Parathyroid adenoma (tissue), 2 donors: ENCODE data around the gene ABCC1.
"Not testable (repeated sequence)": the region's sequence is repeated elsewhere in the genome, so short reads cannot be mapped to it uniquely, and the experiment has no call there.

Experiments
- H2AFZ ChIP-seq: fragments of 300-600 bp; sonication (generic); one replicate; pipeline ENCODE4 v1.7.0; 2017; ENCODE audit warnings: antibody characterized with exemption, mild to moderate bottlenecking
- H3K27ac ChIP-seq: fragments of 300-600 bp; sonication (generic); one replicate; pipeline ENCODE4 v1.7.0; 2017
- H3K27me3 ChIP-seq: fragments of 300-600 bp; sonication (generic); one replicate; pipeline ENCODE4 v1.7.0; 2017; ENCODE audit warnings: low read length; ENCODE audit not compliant: control insufficient read depth, insufficient read depth
- H3K36me3 ChIP-seq: fragments of 300-600 bp; sonication (generic); one replicate; pipeline ENCODE4 v1.7.0; 2017; ENCODE audit warnings: low read length; ENCODE audit not compliant: control insufficient read depth, insufficient read depth
- H3K4me1 ChIP-seq: fragments of 300-600 bp; sonication (generic); one replicate; pipeline ENCODE4 v1.7.0; 2017; ENCODE audit warnings: control low read depth
- H3K4me2 ChIP-seq: fragments of 300-600 bp; sonication (generic); one replicate; pipeline ENCODE4 v1.7.0; 2017; ENCODE audit warnings: low read length
- H3K4me3 ChIP-seq: fragments of 300-600 bp; sonication (generic); one replicate; pipeline ENCODE4 v1.7.0; 2017; ENCODE audit warnings: low read depth, low read length
- H3K79me2 ChIP-seq: fragments of 300-600 bp; sonication (generic); one replicate; pipeline ENCODE4 v1.7.0; 2017; ENCODE audit warnings: control low read depth
- H3K9ac ChIP-seq: fragments of 300-600 bp; sonication (generic); one replicate; pipeline ENCODE4 v1.7.0; 2017; ENCODE audit warnings: mild to moderate bottlenecking
- H3K9me3 ChIP-seq: fragments of 300-600 bp; sonication (generic); one replicate; pipeline ENCODE4 v1.7.0; 2017; ENCODE audit warnings: low read length; ENCODE audit not compliant: control insufficient read depth
- CTCF ChIP-seq: fragments of 300-600 bp; sonication (generic); IDR thresholded peaks from one replicate; pipeline ENCODE4 v1.7.0; 2017; ENCODE audit warnings: antibody characterized with exemption, mild to moderate bottlenecking
- donor health status: primary hyperparathyroidism.

ABCC1 gene

GRCh38 chr16:15915555-15916081 is 33.8 kb upstream of the ABCC1 start:
- Histone ChIP-seq H2AFZ (no peak overlapping the region), H3K27me3 (no peaks in the 10 kb centered on the region), H3K79me2 (no peaks in the 10 kb centered on the region), H3K4me2 (no peak overlapping the region), H3K27ac (no peak overlapping the region), H3K9ac (no peak overlapping the region), H3K36me3 (no peaks in the 10 kb centered on the region), H3K4me3 (no peak overlapping the region), H3K9me3 (no peaks in the 10 kb centered on the region), H3K4me1 (no peaks in the 10 kb centered on the region)
- no peak for TF ChIP-seq CTCF

- no peaks in the 10 kb centered on the region for H3K36me3 ChIP-seq
- H2AFZ ChIP-seq, result no peak overlapping the region
- H3K4me2 ChIP-seq, result no peak overlapping the region
- no peaks in the 10 kb centered on the region for H3K9me3 ChIP-seq
- H3K27ac ChIP-seq, result no peak overlapping the region
- H3K4me1 ChIP-seq, result no peaks in the 10 kb centered on the region
- H3K9ac ChIP-seq, result no peak overlapping the region
- TF ChIP-seq CTCF, result no peak
- H3K79me2 ChIP-seq, result no peaks in the 10 kb centered on the region
- H3K27me3 ChIP-seq, result no peaks in the 10 kb centered on the region
- H3K4me3 ChIP-seq, result no peak overlapping the region
Observed at GRCh38 chr16:15916323-15916722, 33.1 kb upstream of the ABCC1 start.

- not testable (repeated sequence) for H3K4me1 ChIP-seq, H3K9me3 ChIP-seq, H3K27ac ChIP-seq, H3K79me2 ChIP-seq, H2AFZ ChIP-seq, H3K4me2 ChIP-seq, H3K36me3 ChIP-seq, H3K4me3 ChIP-seq, H3K27me3 ChIP-seq, H3K9ac ChIP-seq
Observed at GRCh38 chr16:15918314-15918713, 31.1 kb upstream of the ABCC1 start.

GRCh38 chr16:15919331-15919730 is 30.1 kb upstream of the ABCC1 start:
- H3K36me3 ChIP-seq, result no peaks in the 10 kb centered on the region
- no peaks in the 10 kb centered on the region for H3K9me3 ChIP-seq
- H3K79me2 ChIP-seq, result no peaks in the 10 kb centered on the region
- H3K27ac ChIP-seq, result no peak overlapping the region
- H3K4me2 ChIP-seq, result no peak overlapping the region
- no peak for TF ChIP-seq CTCF
- H3K4me1 ChIP-seq, result no peaks in the 10 kb centered on the region
- H3K27me3 ChIP-seq, result no peaks in the 10 kb centered on the region
- no peak overlapping the region for H3K4me3 ChIP-seq
- no peak overlapping the region for H3K9ac ChIP-seq
- no peak overlapping the region for H2AFZ ChIP-seq

GRCh38 chr16:15924996-15925395 is 24.4 kb upstream of the ABCC1 start:
- Histone ChIP-seq H3K4me1 (no peaks in the 10 kb centered on the region), H3K4me2 (no peak overlapping the region), H3K79me2 (no peaks in the 10 kb centered on the region), H3K4me3 (no peak overlapping the region), H3K27me3 (no peaks in the 10 kb centered on the region), H3K9ac (no peak overlapping the region), H3K9me3 (no peaks in the 10 kb centered on the region), H3K27ac (no peak overlapping the region), H2AFZ (no peak overlapping the region), H3K36me3 (no peaks in the 10 kb centered on the region)
- no peak for TF ChIP-seq CTCF
